Activated T-cell treated with anti-CD3 and anti-CD28 coated beads for 1 hour (primary cell): ENCODE data around the gene CFDP1.
"Not testable (repeated sequence)": the region's sequence is repeated elsewhere in the genome, so short reads cannot be mapped to it uniquely, and the experiment has no call there.

Experiments used
- DNase-seq: peaks from one replicate; pipeline ENCODE4 v3.0.0-alpha.2; 2020; ENCODE audit warnings: low read depth

Gene CFDP1

GRCh38 chr16:75458439-75458838, 25.1 kb upstream of the CFDP1 start:
- no peak for DNase-seq

DNA sequence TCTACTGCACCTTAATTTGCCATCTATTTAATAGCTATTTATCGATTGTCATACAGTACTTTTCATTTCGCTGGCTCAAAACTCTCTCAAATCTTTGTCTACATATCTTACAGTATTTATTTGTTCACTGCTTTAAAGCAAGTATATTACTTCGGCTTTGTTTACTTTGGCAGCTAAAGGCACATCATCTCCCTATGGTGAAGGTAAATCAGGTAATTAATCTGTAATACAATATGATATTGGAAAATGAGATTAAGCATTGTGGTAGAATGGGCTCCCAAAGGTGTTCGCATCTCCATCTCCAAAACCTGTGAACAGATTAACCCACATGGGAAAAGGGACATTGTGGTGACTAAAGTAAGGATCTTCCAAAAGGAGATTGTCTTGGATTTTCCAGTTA, 24.7 kb upstream of the CFDP1 start:
- DNase-seq, result no peak

DNA sequence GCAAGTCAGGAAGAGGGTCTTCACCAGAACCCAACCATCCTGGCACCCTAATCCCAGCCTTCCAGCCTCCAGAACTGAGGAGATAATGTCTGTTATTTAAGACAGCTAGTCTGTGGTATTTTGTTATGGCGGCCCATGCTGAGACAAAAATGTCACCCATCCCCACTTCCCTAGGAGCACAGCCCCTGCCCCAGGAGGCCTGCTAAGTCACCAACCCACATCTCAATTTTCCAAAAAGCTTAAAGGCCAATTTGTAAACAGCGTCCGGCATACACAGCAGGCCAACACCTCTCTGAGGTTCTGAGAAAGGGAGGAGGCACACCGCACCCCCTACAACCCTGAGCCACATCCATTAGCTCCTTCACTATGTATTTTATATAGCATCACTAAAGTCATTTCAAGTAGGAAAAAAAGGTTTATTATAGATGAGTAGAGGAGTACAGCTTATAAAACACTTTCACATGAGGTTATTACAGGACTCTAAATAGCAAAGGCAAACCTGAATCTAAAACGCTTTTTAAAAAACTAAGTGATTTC, 24.2 kb upstream of the CFDP1 start:
- no peak for DNase-seq

GRCh38 chr16:75456971-75457370, 23.7 kb upstream of the CFDP1 start:
- no peak for DNase-seq

DNA sequence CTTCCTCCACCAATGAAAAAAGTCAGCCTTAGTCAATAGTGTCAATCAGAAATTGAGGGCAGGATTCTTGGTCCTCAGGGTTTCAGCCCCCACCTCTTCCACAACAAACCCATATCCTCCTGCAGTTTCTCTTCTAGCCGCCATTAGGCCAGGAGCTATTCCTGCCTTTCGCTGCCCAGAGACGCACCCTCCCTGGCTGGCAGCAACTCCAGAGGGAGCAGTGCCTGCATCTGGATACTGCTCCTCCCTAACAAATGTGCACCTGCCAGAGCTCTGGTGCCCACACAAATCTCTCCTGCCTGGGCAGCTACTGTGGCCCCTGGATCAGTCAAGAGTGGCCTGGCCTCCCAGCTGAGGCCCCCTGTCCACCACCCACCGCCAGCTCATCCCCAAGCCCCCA, 23.2 kb upstream of the CFDP1 start:
- not testable (repeated sequence) for DNase-seq

DNA sequence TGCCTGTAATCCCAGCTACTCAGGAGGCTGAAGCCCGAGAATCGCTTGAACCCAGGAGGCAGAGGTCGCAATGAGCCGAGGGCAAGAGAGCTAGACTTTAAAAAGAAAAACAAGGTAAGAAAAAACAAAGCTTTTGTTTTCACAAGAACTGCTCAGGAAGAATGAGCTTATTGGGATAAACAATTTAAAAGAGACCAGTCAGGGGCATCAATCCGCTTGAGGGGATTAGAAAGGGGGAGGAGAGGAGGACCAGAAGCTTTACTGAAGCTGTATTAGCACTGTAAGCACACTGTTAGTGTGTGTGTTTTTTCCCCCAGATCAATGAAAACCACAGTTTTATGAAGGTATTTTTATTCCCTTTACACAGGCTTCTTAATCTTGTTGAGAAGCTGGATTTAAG, 22.4 kb upstream of the CFDP1 start:
- DNase-seq, result no peak

DNA sequence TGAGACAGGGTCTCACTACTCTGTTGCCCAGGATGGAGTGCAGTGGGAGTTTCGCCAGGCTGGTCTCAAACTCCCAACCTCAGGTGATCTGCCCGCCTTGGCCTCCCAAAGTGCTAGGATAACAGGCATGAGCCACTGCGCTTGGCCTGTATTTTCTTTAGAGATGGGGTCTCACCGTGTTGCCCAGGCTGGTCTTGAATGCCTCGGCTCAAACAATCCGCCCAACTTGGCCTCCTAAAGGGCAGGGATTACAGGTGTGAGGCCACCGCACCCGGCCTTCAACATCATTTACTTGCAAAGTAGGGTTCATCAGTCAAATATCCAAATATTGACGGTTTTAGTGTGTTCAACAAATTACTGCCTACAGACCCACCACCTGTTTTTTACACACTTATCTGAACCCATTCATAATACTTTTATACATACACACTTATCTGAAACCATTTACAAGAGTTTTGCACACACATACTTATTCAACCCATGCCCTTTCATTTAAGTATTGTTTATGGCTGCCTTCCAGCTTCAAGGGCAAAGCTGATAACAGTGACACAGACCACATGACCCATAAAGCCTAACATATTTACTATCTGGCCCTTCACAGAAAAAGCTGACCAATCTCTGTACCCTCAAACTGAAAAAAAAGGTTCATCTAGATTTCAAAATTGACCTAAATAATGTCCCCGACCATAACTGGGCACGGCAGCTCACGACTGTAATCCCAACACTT, 19.3 kb upstream of the CFDP1 start:
- no peak for DNase-seq

GRCh38 chr16:75446416-75446815, 13.1 kb upstream of the CFDP1 start:
- no peak for DNase-seq

DNA sequence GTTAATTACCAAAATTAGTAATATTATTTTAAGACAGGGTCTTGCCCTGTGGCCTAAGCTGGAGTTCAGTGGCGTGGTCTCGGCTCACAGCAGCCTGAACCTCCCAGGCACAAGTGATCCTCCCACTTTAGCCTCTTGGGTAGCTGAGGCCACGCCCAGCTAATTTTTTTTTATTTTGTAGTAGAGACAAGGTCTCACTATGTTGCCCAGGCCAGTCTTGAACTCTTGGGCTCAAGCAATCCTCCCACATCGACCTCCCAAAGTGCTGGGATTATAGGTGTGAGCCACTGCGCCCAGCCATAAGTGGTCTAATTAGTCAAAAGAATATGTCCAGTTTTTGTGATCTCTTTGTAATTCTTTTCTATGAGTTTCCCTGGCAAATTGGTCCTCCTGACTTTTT, 12.0 kb upstream of the CFDP1 start:
- DNase-seq, result no peak

- no peak for DNase-seq
Measured at GRCh38 chr16:75443298-75443697, 10.0 kb upstream of the CFDP1 start.

GRCh38 chr16:75433732-75434413, 570 bp upstream of the CFDP1 start:
- no peak for DNase-seq

DNA sequence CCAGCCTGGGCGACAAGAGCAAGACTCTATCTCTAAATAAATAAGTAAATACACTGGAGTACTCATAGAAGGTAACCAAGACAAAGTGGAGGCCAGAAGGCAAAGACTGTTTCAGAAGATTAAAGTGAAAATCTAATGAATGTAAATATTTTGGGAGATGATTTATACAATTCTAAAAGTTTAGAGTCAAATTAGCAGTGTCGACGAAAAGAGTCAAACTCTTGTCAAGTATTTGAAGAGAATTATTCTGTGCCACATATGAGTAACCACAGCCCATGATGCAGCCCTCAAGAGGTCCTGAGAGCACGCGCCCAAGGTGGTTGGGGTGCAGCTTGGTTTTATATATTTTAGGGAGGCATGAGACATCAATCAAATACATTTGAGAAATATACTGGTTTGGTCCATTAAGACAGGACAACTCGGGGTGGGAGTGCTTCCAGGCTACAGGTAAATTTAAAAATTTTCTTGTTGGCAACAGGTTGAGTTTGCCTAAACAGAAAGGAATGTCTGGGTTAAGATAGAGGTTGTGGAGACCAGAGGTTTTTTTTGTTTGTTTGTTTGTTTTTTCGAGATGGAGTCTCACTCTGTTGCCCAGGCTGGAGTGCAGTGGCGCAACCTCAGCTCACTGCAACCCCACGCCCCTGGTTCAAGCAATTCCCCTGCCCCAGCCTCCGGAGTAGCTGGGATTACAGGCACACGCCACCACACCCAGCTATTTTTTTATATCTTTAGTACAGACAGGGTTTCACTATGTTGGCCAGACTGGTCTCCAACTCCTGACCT, 3.5 kb downstream of the CFDP1 start:
- DNase-seq, result no peak

- DNase-seq, result not testable (repeated sequence)
Measured at GRCh38 chr16:75426524-75426923, 6.8 kb downstream of the CFDP1 start.

GRCh38 chr16:75424105-75424762, 9.1 kb downstream of the CFDP1 start:
- DNase-seq, result not testable (repeated sequence)

GRCh38 chr16:75423723-75424104, 9.6 kb downstream of the CFDP1 start:
- no peak for DNase-seq

- no peak for DNase-seq
Measured at GRCh38 chr16:75421820-75422126, 11.5 kb downstream of the CFDP1 start.

DNA sequence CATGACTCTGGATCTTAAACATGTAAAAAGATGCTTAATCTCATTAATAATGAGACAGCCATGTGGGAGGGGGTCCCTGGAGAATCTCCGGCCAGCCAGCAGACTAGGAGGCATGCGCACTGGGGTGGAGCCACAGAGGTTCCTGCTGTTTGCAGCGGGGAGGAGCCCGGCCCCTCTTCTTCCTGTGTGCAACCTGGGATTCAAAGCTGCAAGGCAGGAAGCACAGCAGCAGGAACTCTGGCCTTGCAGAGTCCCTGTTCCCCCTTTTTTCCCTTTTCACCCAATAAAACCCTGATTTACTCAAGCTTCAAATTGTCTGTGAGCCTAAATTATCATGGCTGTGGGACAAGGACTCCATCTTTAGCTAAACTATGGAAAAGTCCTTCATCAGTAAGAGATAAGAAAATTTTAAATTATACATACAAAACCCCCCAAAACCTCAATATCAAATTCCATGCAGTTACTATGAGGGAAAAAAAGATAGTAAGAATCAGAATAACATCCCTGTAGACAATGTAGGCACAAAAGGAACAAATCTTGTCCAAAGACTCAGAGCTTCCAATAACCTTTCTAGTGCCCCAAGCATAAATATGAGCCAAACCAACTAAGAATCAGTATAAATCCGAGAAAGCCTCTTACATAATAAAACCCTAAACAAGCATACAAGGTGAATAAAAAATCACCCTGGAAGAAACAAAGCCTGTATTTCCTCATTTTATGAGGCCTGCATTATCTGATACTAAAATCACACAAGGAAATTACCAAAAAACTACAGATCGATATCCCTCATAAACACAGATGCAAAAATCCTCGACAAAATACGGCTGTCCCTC, 12.1 kb downstream of the CFDP1 start:
- peak; percentile 6 for DNase-seq

DNA sequence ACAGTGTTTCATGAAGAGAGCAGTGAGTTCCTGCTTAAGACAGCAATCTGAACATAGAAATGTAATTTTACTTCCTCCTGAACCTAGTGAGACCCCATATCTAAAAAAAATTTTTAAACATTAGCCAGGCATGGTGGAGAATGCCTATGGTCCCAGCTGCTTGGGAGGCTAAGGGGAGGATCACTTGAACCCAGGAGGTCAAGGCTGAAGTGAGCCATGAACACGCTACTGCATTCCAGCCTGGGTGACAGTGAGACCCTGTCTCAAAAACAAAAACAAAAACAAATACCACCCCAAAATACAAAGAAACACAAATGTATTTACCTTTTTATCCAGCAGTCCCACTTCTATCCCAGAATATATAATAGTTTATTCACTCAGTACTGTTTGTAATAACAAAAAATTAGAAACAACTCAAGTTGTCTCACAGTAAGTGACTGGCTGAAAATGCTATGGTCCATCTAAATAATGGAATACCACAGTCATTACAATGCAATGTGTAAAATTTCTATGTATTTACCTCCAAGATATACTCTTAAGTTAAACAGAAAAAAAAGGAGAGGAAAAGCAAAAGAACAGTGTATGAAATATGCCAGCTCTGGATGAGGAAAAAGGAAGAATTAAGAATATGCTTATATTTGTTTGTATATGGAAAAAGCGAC, 16.3 kb downstream of the CFDP1 start:
- no peak for DNase-seq

- no peak for DNase-seq
Measured at GRCh38 chr16:75415169-75415905, 18.0 kb downstream of the CFDP1 start.

DNA sequence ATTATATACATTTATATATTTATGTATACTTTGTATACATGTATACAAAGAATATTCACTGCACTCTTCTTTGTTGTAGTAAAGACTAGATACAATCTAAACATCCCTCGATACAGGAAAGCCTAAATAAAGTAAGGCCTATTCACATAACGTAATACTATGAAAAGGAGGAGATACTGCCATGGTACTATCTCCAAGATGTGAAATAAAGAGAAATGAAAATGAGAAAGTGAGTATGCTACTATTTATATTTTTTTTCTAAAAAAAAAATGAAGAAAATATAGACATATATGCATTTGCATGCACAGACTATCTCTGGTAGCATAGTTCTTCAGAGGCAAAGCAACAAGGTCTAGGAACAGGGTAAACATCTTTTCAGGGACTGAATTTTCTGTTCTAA, 19.4 kb downstream of the CFDP1 start:
- no peak for DNase-seq
